Measurements from ENCODE around the gene NCAM2.

DNA sequence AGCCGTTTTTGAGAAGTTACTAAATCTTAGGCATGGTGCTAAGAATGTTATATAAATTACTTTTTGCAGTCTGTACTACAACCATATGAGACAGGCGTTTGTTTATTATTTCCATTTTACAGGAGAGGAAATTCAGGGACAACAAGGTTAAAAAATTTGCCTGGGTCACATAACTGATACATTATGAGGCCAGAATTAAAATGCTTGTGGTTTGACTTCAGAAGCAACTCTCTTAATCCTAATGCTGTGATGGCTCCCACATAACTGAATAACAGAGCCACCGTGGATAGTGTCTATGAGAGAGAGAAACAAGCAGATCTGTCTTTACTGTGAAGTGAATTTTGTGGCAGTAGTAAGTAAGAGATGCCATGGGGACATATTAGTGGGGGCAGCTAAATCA, 184.9 kb downstream of the NCAM2 start:
- no peak for TF ChIP-seq EZH2 (IDR thresholded peaks at IDR 0.05; ENCODE audit: borderline replicate concordance, low read depth, low read length, severe bottlenecking)
- TF ChIP-seq POLR2AphosphoS5 (IDR thresholded peaks at IDR 0.05; ENCODE audit: insufficient read depth, low read depth, low read length) = no peak
- no peak for TF ChIP-seq CTCF (IDR thresholded peaks at IDR 0.05; ENCODE audit: extremely low read depth in 1 of 2, insufficient read depth in 1 of 2, low read depth in 1 of 2, low read length in 2 of 2)
- TF ChIP-seq MAX (IDR thresholded peaks at IDR 0.05; ENCODE audit: insufficient read depth, insufficient read length) = no peak
- no peak for TF ChIP-seq MYC (IDR thresholded peaks at IDR 0.05; ENCODE audit: low read depth, low read length)
- no peak for TF ChIP-seq POLR2A (IDR thresholded peaks at IDR 0.05; ENCODE audit: low read depth, low read length)
- no peak for TF ChIP-seq FOS (IDR thresholded peaks at IDR 0.05; ENCODE audit: borderline replicate concordance, insufficient read depth, low read length)
